Neural crest cell (in vitro differentiated cells): ENCODE results near the gene KICS2. TPM values are rescaled to one million over a fixed set of nuclear protein-coding genes. Genes with fewer than 3 reads are reported as not detected.

Source experiments
- DNase-seq: peaks from one replicate; pipeline ENCODE4 v3.0.0; 2021; ENCODE audit warnings: low read depth, mixed read lengths, low spot score
- H3K27ac Mint-ChIP-seq: one replicate; pipeline ENCODE4 v1.8.0; 2021; ENCODE audit warnings: mild to moderate bottlenecking, mixed read lengths; ENCODE audit not compliant: unreplicated experiment
- H3K27me3 Mint-ChIP-seq: 2 replicates; pipeline ENCODE4 v1.8.0; 2021; ENCODE audit warnings: low read depth, mild to moderate bottlenecking, mixed read lengths
- H3K36me3 Mint-ChIP-seq: 2 replicates; pipeline ENCODE4 v1.8.0; 2021; ENCODE audit warnings: low read depth, mild to moderate bottlenecking, mixed read lengths
- H3K4me1 Mint-ChIP-seq: 2 replicates; pipeline ENCODE4 v1.8.0; 2021; ENCODE audit warnings: mixed read lengths
- H3K4me3 Mint-ChIP-seq: one replicate; pipeline ENCODE4 v1.8.0; 2021; ENCODE audit warnings: mild to moderate bottlenecking, mixed read lengths
- H3K9me3 Mint-ChIP-seq: 2 replicates; pipeline ENCODE4 v1.8.0; 2021; ENCODE audit warnings: mixed read lengths
- total RNA-seq: library from RNA; stranded (reverse); gene quantifications from 2 replicates; pipeline ENCODE4 v1.2.1, GENCODE V29; 2021
- TF ChIP-seq, protein P1 (sequence below): fragments of 200-600 bp; sonication (generic); conservative IDR thresholded peaks from 2 replicates; pipeline ENCODE4 v1.5.0; 2021; ENCODE audit warnings: antibody characterized with exemption, mild to moderate bottlenecking

Gene KICS2
- total RNA-seq, 1 donor from 2014 or later: 6.9 TPM

DNA sequence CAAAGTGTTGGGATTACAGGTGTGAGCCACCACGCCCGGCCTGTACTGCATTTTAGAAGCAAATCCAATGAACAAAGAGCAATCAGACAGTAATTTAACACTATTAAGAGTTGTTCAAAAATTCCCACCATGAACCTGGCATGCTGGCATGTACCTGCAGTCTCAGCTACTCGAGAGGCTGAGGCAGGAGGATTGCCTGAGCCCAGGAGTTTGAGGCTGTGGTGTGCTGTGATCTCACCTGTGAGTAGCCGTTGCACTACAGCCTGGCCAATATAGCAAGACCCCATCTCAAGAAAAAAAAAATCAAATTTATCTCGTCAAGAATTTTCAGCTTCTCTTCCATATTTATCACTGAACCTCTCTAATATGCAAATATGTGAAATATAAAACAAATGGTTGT, 39.7 kb upstream of the KICS2 start:
- no peak for DNase-seq
- Mint-ChIP-seq H3K9me3 (no peaks in the 10 kb centered on the region), H3K27ac (no peak overlapping the region), H3K4me3 (no peak overlapping the region), H3K27me3 (no peaks in the 10 kb centered on the region), H3K4me1 (no peaks in the 10 kb centered on the region), H3K36me3 (no peaks in the 10 kb centered on the region)
- TF ChIP-seq, protein P1, sequence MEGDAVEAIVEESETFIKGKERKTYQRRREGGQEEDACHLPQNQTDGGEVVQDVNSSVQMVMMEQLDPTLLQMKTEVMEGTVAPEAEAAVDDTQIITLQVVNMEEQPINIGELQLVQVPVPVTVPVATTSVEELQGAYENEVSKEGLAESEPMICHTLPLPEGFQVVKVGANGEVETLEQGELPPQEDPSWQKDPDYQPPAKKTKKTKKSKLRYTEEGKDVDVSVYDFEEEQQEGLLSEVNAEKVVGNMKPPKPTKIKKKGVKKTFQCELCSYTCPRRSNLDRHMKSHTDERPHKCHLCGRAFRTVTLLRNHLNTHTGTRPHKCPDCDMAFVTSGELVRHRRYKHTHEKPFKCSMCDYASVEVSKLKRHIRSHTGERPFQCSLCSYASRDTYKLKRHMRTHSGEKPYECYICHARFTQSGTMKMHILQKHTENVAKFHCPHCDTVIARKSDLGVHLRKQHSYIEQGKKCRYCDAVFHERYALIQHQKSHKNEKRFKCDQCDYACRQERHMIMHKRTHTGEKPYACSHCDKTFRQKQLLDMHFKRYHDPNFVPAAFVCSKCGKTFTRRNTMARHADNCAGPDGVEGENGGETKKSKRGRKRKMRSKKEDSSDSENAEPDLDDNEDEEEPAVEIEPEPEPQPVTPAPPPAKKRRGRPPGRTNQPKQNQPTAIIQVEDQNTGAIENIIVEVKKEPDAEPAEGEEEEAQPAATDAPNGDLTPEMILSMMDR: no peak

DNA sequence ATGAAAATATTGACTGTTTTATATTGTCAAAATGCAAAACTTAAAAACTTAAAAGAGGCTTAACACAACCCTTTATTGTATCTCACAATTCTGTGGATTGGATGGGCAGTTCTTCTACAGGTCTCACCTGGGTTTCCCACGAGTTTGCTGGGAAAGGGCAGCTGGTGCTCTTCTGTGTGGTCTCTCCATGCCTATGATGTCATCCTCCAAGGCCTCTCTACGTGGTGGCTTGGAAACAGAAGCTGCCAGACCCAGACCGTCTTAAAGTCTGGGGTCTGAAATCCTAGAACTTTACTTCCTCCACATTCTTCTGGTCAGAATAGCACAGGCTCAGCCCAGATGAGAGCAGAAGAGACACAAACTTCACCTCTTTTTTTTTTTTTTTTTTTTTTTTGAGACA, 36.5 kb upstream of the KICS2 start:
- H3K27me3 Mint-ChIP-seq: no peaks in the 10 kb centered on the region
- DNase-seq: no peak
- no peak overlapping the region for H3K27ac Mint-ChIP-seq
- no peaks in the 10 kb centered on the region for H3K4me1 Mint-ChIP-seq
- H3K9me3 Mint-ChIP-seq: no peaks in the 10 kb centered on the region
- H3K4me3 Mint-ChIP-seq: no peak overlapping the region
- no peaks in the 10 kb centered on the region for H3K36me3 Mint-ChIP-seq
- TF ChIP-seq, protein P1: no peak

DNA sequence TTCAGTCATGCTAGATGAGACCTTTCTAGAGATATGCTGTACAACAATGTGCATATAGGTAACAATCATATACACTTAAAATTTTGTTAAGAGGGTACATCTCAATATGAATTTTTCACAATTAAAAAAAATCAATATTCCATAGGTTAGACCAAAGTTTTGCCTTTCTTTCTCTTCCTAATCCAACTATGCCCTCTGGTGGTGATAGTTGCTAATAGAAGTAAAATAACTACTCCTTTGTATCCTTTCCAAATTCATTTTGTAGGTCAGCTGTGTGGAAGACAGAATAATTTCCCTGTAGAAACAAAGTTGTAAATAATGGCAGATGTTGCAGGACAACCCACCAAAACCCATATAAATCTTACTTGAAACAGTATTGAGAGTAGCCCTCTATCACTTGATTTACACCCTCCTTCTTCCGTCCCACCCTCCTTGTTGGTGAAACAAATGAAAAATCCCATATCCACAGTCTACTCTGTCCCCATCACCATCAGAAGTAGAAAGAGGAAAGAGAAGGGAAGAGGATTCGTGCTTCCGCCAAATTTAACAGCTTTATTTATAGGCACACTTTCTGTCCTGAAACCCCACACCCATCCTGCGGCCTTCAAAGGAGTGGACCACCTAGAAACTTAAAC, 34.2 kb upstream of the KICS2 start:
- Mint-ChIP-seq H3K9me3 (no peaks in the 10 kb centered on the region), H3K36me3 (no peaks in the 10 kb centered on the region), H3K4me3 (no peak overlapping the region), H3K4me1 (no peaks in the 10 kb centered on the region), H3K27ac (no peak overlapping the region), H3K27me3 (no peaks in the 10 kb centered on the region)
- TF ChIP-seq, protein P1: peak; percentile 87
- DNase-seq: peak; percentile 6

DNA sequence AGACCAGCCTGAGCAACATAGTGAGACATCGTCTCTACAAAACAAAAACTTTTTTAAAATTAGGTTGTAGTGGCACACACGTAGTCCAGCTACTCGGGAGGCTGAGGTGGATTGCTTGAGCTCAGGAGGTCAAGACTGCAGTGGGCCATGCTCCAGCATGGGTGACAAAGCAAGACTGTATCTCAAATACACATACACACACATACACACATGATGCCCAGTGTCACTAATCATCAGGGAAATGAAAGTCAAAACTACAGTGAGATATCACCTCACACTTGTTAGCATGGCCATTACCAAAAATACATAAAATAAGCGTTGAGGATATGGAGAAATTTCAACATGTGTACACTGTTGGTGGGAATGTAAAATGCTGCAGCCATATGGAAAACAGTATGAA, 33.2 kb upstream of the KICS2 start:
- H3K4me1 Mint-ChIP-seq: no peaks in the 10 kb centered on the region
- H3K36me3 Mint-ChIP-seq: no peaks in the 10 kb centered on the region
- no peak for DNase-seq
- H3K27me3 Mint-ChIP-seq: no peaks in the 10 kb centered on the region
- TF ChIP-seq, protein P1: no peak
- no peak overlapping the region for H3K27ac Mint-ChIP-seq
- H3K9me3 Mint-ChIP-seq: no peaks in the 10 kb centered on the region
- H3K4me3 Mint-ChIP-seq: no peak overlapping the region

DNA sequence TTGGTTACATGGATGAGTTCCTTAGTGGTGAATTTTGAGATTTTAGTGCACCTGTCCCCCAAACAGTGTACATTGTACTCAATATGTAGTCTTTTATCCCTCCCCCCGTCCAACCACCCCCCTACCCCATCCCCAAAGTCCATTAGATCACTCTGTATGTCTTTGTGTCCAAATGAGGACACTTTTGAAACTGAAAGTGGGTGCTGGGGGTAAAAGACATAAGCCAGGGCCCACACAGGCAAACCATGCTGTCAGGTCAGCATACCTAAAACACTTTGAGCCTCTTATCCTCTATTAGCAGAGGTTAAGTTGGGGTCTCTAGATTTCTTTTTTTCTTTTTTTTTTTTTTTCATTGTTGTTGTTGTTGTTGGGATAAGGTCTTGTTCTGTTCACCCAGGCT, 31.3 kb upstream of the KICS2 start:
- Mint-ChIP-seq H3K27me3 (no peaks in the 10 kb centered on the region), H3K4me1 (no peaks in the 10 kb centered on the region), H3K27ac (no peak overlapping the region), H3K36me3 (no peaks in the 10 kb centered on the region), H3K4me3 (no peak overlapping the region), H3K9me3 (no peaks in the 10 kb centered on the region)
- no peak for DNase-seq
- TF ChIP-seq, protein P1: no peak
